GM03348 (cell line): ENCODE results near the gene COMT.

Experiments used
- DNase-seq: peaks from one replicate; pipeline ENCODE4 v3.0.0; 2012; ENCODE audit warnings: low spot score

Gene COMT

DNA sequence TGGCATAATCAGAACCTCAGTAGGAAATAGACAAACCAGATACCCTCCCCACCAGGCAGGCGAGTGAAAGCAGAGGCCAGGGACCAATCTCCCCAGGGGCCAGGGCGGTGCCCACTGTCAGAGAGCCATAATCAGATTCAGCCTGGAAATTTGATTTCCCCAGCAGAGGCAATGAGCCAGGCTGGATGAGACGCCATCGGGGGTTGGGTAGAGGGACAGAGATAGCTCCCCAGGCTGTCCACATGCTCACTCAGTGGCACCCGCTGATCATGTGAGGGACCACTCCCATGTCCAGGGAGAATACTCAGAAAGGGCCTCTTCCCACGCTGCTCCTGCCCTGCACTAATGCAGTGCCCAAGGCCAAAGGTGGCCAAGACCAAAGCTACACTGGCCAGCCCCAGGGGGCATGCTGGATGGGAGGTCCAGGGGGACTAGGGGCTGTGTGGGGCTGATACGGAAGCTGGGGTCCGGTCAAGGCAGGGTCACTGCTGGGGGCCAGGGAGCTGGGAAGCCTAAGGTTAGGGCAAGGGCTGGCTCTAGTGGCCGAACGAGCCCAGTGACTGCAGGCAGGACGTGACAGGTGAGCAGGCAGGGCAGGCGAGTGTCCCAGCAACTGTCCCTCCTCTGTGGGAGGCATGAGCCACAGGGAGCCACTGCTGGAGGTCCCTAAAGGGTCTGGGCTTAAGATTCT is 55.3 kb downstream of the COMT start:
- no peak for DNase-seq

DNA sequence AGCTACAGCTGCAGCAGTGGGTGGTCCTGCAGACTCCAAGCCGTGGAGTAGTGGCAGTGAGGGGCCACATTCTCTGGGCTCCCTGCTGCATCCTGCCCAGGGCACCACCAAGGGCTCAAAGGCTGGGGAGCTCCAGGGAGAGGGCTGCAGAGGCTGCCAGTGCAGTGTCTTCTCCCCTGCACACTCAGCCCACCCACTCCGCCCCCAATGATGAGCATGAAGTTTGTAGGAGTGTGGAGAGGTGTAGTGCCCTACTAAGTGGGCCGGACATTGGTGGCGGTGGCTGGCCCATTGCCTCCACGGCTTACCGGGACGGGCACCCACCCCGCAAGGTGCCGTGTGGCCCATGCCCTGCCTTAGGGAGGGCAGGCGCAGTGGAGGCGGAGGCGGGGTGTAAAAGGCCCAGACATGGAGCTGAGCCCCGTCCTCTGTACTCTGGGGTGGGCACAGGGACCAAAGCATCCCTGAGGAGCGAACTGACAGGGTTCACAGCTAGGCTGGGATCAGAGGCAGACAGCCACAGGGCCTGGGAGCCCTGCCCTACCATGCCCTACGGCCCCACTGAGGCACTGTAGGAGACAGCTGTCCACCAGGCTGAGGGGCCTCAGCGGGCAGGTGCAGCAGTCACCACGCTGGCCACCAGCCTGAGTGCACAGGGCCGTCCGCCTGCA is 56.1 kb downstream of the COMT start:
- DNase-seq: no peak

DNA sequence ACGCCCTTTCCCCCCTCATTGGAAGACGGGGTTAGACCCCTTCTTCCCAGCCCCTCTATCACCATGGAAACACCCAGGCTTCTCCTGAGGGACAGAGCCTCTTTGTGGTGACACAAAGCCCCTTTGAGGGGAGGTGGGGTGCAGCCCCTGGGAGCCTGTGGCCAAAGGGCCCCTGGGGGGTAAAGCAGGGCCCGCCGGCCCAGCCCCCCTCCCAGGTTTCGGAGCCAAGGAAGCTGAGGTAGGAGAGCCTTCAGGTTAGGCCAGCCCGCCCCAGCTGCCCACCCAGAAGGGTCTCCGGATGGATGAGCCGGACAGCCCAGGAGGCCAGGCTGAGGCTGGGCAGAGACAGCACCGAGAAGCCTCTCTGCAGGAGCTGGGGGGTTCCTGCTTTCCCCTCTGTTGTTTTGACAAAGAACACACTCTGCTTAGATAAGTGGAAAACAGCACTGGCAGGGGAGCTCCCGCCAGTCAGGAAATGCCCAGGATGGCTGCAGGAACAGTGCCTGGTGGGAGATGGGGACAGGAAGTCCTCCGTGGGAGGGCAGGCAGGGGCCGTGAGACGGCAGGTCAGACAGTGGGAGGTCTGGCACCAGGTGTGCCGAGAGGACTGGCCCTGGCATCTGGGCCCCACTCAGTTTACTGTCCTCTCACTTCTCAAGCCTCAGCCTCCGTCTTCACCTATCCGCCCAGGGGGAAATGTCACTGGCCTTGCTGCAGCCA is 56.8 kb downstream of the COMT start:
- no peak for DNase-seq

DNA sequence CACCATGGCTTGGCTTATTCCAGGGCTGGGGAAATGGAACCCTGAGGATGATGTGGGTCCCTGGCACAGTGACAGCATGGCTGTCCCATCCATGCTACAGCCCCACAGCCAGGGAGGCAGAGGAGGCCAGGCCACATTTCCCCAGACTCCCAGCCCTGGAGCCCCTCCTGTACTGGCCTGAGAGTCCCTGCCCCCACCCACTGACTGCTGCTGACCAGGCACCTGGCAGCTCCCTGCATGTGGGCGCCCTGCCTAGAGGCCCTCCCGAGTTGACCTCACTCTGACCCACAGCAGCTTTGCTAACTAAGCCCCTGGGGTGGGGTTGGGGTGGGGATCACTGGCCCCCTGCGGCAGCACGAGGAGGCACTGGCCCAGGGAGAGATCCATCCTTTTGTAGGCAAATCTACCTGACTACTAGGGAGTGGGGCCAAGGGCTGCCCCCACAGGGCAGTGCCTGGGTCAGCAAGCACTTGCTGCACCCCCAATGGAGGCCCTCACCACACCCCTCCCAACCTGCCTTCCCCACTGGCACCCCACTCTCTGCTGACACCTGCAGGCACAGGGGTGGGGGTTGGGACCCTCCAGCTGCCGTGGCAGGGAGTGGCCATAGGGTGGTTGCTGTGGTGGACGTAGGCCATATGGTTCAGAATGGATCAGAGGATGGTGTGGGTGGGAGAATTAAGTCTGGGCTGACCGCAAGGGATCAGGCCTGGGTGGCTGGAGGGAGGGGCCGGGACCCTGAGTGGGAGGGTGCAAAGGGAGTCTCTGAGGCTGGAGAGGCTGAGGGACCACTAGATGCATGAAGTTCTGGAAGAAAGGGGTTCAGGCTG is 57.6 kb downstream of the COMT start:
- DNase-seq: no peak

DNA sequence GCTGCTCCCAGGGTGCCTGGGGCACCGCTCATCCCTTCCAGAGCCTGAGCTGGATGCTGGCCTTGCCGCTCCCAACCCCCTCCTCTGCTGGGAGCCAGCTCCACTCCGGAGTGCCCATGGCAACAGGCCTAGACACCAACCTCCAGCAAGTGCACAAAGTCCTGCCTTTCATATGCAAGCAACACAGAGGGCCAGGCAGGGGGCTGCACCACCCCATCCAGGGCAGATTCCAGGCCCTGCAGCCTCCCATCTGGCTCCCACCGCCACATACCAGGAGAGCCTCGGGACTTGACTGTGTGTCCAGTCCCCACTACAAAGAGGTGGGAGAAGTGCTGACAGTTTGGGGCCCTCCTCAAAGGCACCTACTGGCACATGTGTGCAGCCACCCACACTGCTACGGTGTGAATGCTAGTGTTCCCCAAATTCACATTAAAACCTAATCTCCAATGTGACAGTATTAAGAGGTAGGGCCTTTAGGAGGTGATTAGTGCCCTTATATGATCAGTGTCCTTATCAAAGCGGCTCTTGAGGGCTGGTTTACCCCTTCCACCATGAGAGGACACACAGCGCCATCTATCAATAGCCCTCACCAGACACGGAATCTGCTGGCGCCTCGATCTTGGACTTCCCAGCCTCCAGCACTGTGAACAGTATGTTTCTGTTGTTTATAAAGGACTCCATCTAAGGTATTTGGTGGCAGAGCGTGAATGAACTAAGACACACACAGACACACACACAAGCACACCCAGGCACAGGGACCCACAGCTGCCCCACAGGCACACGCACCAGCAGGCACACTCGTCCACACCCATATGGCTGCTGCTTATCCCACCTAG is 58.9 kb downstream of the COMT start:
- no peak for DNase-seq

DNA sequence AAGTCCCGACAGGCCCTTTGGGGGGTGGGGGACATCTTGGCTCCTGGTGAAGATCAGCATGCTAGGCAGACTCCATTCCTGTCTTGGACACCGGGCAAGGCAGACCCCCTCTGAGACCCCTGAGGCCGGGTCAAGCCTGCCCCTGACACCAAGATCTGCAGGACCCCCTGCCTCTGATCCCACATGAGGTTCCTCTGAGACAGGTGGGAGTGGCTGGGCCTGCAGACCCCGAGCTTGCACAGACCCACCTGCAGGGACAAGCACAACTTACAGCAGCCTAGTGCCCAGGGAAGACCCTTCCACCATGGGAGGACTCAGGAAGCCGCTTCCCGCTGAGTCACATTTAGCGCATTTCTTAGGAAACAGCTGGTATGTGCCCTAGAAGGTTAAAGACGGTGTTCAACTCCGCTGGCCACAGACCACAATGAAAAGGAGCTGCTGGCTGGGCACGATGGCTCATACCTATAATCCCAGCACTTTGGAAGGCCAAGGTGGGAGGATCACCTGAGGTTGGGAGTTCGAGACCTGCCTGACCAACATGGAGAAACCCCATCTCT is 59.6 kb downstream of the COMT start:
- no peak for DNase-seq

DNA sequence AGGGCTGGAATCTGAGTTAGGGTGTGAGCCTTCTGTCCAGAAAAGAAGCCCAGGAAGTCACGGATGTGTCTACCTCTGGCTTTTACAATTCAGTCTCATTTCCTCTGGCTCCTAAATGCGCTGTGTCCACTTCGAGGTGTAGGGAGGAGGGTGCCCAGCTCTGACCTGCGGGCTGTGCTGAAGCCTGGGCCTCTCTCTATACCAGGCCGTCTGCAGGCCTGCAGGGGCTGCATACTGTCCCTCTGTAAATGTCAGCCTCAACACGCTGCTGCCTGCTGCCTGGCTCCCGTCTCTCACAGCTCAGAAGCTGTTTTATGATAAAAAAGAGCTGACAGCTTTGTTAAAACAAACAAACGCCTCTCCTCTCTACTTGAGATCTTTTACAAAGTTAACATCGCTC is 60.6 kb downstream of the COMT start:
- no peak for DNase-seq

DNA sequence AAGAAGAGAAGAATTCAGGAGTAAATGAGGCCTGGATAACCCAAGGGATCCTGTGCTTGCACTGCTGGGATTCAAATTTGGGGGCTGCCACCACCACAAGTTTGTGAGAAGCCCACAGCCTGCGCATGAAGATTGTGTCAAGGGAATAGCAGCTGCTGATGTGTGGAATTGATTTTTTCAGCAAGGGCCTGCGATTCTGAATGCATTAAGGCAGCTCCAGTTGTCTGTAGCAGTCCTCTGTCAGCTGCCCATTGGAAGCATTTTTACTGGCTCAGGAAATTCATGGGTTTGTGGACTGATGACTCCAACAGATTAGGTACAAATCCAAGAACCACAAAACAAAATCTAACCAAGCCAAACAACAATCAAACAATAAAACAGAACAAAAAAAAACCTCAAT is 61.1 kb downstream of the COMT start:
- no peak for DNase-seq

DNA sequence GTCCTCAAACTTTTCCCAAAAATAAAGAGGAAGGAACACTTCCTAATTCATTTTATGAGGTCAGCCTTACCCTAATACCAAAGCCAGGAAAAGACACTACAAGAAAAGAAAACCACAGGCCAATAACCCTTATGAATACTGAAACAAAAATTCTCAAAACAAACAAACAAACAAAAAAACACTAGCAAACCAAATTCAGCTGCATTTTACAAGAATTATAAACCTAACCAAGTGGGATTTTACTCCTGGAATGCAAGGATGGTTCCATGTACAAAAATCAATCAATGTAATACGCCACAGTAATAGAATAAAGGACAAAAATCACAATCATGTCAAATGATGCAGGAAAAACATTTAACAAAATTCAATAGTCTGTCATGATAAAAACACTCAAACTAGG is 61.7 kb downstream of the COMT start:
- no peak for DNase-seq

DNA sequence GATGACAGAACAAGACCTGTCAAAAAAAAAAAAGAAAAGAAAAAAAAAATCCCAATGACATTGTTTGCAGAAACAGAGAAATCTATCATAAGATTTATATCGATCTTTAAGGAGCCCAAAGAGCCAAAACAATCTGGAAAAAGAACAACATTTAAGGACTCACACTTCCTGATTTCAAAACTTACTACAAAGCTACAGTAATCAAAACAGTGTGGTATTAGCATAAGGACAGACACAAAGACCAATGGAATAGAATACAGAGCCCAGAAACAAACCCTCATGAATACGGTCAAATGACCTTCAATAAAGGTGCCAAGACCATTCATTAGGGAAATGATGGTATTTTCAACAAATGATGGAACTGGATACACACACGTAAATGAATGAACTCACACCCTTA is 62.9 kb downstream of the COMT start:
- no peak for DNase-seq

DNA sequence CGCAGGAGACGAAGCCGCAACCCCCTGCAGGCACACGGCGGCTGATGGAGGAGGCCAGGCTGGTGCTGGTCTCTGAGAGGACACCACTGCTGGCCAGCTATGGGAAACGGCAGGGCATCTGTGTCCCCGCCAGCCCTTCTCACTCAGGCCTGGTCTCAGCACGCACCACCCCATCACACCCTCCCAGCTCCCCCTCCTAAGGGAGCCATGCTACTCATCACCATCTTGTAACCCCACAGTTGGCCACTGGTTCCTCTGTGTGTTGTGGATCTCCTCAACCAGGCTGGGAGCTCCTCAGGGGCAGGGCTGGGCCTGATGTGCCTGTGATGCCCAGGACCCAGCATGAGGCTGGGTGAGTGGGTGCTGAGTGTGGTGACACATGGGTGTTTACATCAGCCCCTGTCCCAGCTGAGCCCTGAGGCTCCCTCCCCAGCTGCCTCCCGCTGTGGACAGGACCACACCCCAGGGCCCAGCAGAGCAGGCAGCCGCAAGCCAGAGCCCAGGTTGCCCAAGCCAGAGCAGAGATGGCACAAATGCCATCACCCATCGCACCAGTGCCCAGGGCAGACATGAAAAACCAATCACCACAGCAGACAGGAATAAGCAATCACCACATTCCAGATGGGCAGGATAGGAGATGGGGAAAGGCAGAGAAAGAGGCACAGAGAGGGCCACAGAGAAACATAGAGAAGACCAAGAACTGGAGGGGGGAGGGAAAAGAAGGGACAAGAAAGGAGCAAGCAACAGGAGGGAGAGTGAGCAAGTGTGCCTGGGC is 66.8 kb downstream of the COMT start:
- no peak for DNase-seq

DNA sequence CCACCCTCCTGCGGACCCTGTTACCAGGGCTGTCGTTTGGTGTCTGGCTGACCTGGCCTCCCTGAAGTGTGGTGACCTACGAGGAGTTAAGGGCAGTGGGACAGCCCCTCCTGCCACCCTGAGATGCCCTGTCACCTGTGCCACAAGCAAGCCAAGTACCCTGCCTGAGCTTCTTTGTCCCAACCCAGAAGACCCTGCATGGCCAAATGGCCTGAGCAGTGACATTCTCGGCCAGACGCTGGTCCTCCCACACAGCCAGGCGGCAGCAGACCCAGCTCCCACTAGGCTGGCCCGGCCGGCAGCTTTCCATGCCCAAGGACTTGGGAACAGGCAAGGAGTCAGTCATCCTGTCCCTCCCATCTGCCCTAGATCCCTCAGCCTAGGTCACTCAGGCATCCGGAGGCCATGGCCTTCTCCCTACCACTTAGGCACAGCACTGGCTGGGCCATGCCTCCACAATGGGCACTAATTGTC is 67.5 kb downstream of the COMT start:
- DNase-seq: no peak

DNA sequence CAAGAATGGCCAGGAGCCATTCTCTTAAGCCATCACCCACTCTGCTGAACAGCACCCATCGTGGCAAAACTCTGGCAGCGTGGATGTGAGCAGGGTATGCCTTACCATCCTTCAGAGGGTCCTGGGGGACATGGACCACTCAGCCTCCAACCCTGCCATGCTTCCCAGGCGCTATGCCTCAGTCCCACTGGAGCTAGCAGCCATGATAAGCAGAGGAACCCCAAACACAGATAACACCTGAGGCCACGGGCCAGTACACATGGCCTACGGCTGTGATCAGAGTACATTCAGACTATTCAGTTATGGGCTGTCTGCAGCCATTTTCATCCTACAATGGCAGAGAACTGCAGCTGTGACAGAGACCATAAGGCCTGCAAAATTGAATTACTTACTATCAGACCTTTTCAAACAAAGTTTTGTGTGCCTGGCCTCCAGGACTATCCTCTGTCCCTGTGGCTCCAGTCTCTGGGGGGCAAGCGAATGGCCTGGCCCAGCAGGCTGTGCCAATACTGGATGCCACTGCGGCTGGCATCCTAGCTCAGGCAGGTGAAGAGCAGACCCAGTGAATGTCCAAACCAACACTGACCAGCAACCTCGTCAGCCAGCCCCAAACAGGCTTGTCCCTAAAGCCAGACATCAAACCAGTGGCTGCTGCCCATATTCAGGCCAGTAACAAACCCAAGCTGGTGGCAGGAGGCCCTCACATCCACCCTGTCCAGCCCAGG is 68.2 kb downstream of the COMT start:
- no peak for DNase-seq

DNA sequence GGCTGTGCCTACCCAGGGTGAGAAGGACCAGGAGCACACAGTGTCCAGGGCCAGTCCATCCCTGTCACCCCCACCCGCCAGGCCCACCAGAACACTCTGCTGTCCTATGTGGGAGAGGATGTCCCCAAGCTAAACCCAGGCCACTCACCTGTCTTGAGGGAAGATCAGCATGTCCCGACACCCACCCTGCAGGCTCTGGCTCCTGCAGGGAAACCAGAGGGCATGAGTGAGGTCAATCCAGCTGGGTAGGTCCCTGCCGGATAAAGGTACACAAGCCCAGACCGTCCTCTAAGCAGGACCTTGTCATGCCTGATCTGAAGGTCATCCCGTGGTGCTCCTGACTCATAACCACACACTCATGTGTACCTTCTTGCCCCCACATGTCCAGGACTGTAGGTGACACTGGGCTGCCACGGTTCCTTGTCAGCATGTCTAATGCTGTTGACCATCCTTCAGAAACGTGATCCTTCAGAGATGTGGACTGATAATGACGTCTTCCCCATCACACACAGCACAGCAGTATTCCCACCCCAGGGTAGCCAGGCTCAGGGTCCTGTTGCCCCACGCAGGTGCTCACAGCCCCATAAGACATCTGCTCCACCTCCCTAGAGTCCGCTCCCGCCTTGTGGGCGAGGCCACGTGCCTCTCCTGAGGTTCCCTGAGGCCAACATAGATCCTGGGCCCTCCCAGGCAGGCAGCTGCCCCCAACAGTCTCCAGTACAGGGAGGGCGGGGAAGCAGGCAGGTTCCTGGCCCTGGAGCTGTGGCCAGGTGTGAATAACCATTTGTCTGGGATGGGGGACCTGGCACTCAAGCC is 68.9 kb downstream of the COMT start:
- no peak for DNase-seq

DNA sequence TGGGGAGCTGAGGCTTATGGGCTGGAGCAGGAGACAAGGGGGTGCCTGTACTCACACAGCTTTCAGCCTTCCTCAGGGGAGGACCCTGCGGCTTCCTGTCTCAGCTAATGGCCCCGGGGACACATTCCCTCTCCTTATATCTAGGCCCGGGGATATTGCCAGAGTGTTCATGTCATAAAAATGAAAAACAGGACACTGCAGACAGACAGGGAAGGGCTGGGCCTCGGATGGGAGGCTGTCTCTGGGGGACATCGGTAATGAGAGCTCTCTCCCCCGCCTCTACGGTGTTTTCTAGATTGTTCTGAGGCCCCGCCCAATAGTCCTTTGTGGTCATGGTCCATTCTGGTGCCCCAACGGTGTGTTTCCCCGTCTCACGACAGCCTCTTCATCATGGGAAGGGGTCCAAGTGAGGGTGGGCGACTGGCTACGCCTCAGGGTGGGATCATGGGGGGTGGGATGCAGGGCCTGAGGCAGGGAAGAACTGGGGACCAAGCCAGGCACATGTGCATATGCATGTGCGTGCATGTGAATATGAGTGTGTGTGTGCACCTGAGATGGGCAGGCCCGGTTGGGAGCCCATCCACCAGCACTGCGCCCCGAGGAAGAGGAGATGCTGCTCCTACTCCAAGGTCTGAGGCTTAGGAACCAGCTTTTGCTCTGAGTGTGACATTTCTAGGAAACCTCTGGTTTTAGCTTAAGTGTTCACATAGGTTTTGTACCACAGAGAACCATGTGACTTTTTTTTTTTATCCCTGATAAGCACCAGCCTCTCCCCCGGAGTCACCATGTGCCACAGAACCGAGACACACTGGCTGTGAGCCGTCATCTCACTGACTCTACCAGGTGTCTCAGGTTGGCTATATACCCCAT is 69.8 kb downstream of the COMT start:
- no peak for DNase-seq

DNA sequence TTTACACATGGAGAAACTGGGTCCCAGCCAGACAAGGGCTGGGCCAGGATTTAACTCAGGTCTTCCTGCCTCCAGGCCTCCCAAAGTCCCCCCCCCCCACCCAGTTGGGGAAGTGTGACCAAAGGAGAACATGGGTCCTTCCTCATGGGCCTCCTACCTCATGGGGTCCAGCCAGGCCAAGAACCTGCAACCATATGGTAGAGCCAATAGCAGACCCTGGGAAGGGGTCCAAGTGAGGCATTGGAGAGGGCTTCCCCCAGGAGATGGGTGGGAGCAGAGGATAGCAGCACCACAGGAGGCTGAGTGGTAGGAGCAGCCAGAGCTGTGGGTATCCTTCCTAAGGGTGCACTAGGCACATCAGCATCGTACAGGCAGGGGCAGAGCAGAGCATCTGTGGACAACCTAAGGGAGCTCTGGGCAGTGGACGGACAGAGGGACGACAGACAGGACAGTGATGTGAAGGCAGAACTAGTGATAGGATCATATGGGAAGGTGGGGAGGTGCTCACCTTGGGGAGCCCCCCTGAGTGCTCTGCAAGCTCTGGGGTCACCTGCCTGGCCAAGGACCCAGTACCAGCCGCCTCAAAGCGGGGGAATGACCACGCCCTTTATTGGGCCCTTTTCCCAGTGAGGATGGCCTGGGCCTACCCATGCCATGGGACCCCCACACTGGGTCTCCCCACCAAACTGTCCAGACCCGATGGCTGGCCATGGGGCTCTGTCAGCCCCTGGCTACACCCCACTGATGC is 70.6 kb downstream of the COMT start:
- DNase-seq: no peak

DNA sequence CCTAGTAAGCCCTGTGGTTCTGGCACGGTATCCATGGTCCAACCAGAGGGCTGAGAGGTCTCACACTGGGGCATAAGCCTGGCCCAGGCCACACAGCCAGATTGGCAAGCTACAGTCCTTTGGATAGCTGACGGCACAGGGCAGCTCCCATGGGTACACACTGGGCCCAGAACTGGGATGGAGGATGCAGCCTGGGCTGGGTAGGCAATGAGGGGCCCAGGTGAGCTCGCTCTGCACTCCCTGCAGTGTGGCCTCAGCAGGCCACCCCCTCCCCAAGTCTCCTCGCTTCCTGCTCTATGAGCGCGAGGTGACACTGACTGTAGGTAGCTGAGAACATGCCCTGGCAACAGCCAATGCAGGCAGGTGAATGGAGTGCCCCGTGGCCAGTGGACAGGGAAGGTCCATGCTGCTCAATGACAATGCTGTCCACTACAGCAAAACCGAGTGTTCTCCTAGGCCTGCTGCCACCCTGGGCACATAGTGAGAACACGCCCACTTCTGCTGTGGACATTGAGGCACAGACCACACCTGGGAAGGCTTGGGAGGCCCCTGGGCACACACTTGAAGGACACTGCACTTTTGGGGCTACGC is 71.3 kb downstream of the COMT start:
- DNase-seq: no peak
